Prostate gland (tissue), 2 donors: ENCODE measurements around the gene SHFL. TPM values are rescaled to one million over a fixed set of nuclear protein-coding genes. Genes with fewer than 3 reads are reported as not detected.

Experiments
- DNase-seq: peaks from one replicate; pipeline ENCODE4 v3.0.0-alpha.2; 2019; ENCODE audit warnings: low spot score
- H3K27ac ChIP-seq, 2 donors: fragments of 200-600 bp; sonication (generic); 2 replicates each; pipeline ENCODE4 v1.5.1; 2017 to 2019
- H3K27me3 ChIP-seq: fragments of 200-600 bp; sonication (generic); replicated peaks from 2 replicates; pipeline ENCODE4 v1.5.1; 2019; ENCODE audit not compliant: insufficient read depth
- H3K36me3 ChIP-seq, 2 donors: fragments of 200-600 bp; sonication (generic); 1 replicate in 1 of 2; 2 replicates in 1 of 2; pipeline versions ENCODE4 v1.5.1 to v1.8.1; 2017 to 2019
- H3K4me1 ChIP-seq: fragments of 200-600 bp; sonication (generic); replicated peaks from 2 replicates; pipeline ENCODE4 v1.5.1; 2019
- H3K4me3 ChIP-seq, 2 donors: fragments of 200-600 bp; sonication (generic); 2 replicates each; pipeline ENCODE4 v1.5.1; 2017 to 2019
- H3K9me3 ChIP-seq: fragments of 200-600 bp; sonication (generic); 2 replicates; pipeline ENCODE4 v1.5.1; 2017
- CTCF ChIP-seq, 4 experiments: fragments of 200-600 bp in 2 of 4; fragments of 450-650 bp in 2 of 4; sonication (generic) in 2 of 4; IDR thresholded peaks; 1 replicate in 3 of 4; 2 replicates in 1 of 4; pipeline ENCODE4 v1.5.1; 2016 to 2019; ENCODE audit warnings: antibody characterized with exemption in 4 of 4, mild to moderate bottlenecking in 2 of 4, moderate library complexity in 2 of 4
- POLR2A ChIP-seq: fragments of 450-650 bp; IDR thresholded peaks from one replicate; pipeline ENCODE4 v1.6.1; 2016; ENCODE audit warnings: antibody characterized with exemption, mild to moderate bottlenecking
- POLR2AphosphoS5 ChIP-seq: sonication (generic); formaldehyde crosslinking; IDR thresholded peaks from one replicate; pipeline ENCODE4 v1.6.1; 2017; ENCODE audit warnings: antibody characterized with exemption
- WGBS: methylation state at CpG from one replicate; pipeline ENCODE4 v1.1.5; 2018; 5-methylcytosine and 5-hydroxymethylcytosine counted together
- intact Hi-C: fragments of 100-400 bp; cut with DNase I; formaldehyde crosslinking; loops from one replicate; pipeline ENCODE4 v1.14.2; 2022
- microRNA-seq: library from miRNA; unstranded; fragments of <30 nt; microRNA quantifications from one replicate; pipeline ENCODE4, GENCODE V29; 2016
- small RNA-seq, 2 donors: library from RNA; depleted of rRNA; stranded (forward); fragments of <200 nt; gene quantifications; one replicate each; pipeline ENCODE3, GENCODE V24; 2016
- total RNA-seq, 2 donors: library from RNA; depleted of rRNA; stranded (reverse); fragments of >200 nt; gene quantifications; one replicate each; pipeline ENCODE4 v1.1.0, GENCODE V29; 2016

Gene SHFL
- total RNA-seq, 2 donors from 2014 or later, result 23.5 to 36.0 TPM

DNA sequence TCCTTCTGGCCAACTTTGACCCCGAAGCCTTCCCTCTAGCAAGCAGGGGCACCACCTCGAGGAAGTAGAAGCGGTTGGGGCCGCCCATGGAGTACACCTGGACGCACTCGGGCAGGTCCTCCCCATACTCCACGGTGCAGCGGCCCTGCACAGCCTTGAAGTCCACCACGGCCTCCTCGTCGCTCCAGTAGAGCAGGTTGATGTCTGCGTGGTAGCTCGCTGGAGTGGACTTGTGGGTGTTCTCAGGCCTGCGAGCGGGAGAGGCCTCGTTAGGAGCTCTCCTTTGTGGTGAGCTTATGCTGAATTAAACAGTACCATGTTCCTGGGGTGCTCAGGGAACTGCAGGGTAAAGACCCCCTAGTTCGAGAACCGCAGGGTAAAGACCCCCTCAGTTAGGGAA lies 55.9 kb downstream of the SHFL start:
- Histone ChIP-seq H3K27me3 (no peaks in the 10 kb centered on the region), H3K4me3 (no peak overlapping the region), H3K9me3 (no peaks in the 10 kb centered on the region), H3K36me3 (peaks cover 11 to 26% of the 10 kb centered on the region in 2 donors), H3K4me1 (no peaks in the 10 kb centered on the region), H3K27ac (no peak overlapping the region)
- TF ChIP-seq CTCF (IDR thresholded peaks at IDR 0.05) (no peak), POLR2AphosphoS5 (no peak), POLR2A (no peak)
- 96% methylated on average over 18 of the region's 18 CpGs for WGBS
- intact Hi-C loops, result no loop called here
- DNase-seq, result no peak

Small RNA genes within 50 kb of the gene (microRNA-seq; reads per million reads assigned to microRNA genes)
- gene MIR5589, result not detected

Small RNA genes within 50 kb of the gene (small RNA-seq; reads per million reads assigned to genes)
- gene MIR5589 (0 reads per million in 2 donors), gene SNORD105 (65.4 to 77.0 reads per million in 2 donors), gene SNORD105B (2,341 to 2,878 reads per million in 2 donors)

Other genes starting within 250 kb of the SHFL start
- gene OLFM2, start 149.8 kb upstream of the SHFL start, total RNA-seq, result 10 to 100 TPM; 10.6 to 19.5 TPM
- 10 to 100 TPM in 1 of 2 donors, 1 to 10 TPM in 1; 2.0 to 12.7 TPM for gene COL5A3, start 75.8 kb upstream of the SHFL start, total RNA-seq
- not detected for gene RDH8, start 72.8 kb upstream of the SHFL start, total RNA-seq
- 1 to 10 TPM in 1 of 2 donors, not detected in 1; 2.4 TPM for gene ANGPTL6, start 16.4 kb downstream of the SHFL start, total RNA-seq
- 10 to 100 TPM; 27.6 to 47.2 TPM for gene PPAN, start 20.0 kb downstream of the SHFL start, total RNA-seq
- 10 to 100 TPM in 1 of 2 donors, 1 to 10 TPM in 1; 9.2 to 20.8 TPM for gene P2RY11, start 25.4 kb downstream of the SHFL start, total RNA-seq
- gene EIF3G, start 33.6 kb downstream of the SHFL start, total RNA-seq, result 100 to 1,000 TPM; 264 to 300 TPM
- 10 to 100 TPM; 29.9 to 50.0 TPM for gene DNMT1, start 108.6 kb downstream of the SHFL start, total RNA-seq
- gene S1PR2, start 145.0 kb downstream of the SHFL start, total RNA-seq, result 1 to 10 TPM; 4.5 to 8.5 TPM
- 10 to 100 TPM; 72.6 to 75.6 TPM for gene MRPL4, start 165.9 kb downstream of the SHFL start, total RNA-seq
- 10 to 100 TPM in 1 of 2 donors, 1 to 10 TPM in 1; 8.9 to 25.1 TPM for gene ICAM1, start 184.8 kb downstream of the SHFL start, total RNA-seq
- 1 to 10 TPM in 1 of 2 donors, not detected in 1; 1.0 TPM for gene ICAM4, start 200.6 kb downstream of the SHFL start, total RNA-seq
- gene ICAM5, start 203.6 kb downstream of the SHFL start, total RNA-seq, result 1 to 10 TPM in 1 of 2 donors, not detected in 1; 7.1 TPM
- 10 to 100 TPM in 1 of 2 donors, 1 to 10 TPM in 1; 5.0 to 12.3 TPM for gene ZGLP1, start 223.5 kb downstream of the SHFL start, total RNA-seq
- gene FDX2, start 229.7 kb downstream of the SHFL start, total RNA-seq, result 10 to 100 TPM; 20.9 to 29.9 TPM
- gene RAVER1, start 247.2 kb downstream of the SHFL start, total RNA-seq, result 10 to 100 TPM; 50.2 to 53.2 TPM